ENCODE results near the gene ZNF441.
"Not testable (repeated sequence)": the region's sequence is repeated elsewhere in the genome, so short reads cannot be mapped to it uniquely, and the experiment has no call there.

ZNF441 gene

GRCh38 chr19:11821474-11822109 lies 54.8 kb downstream of the ZNF441 start:
- H3K27ac ChIP-seq (ENCODE audit: low read length), result no peak overlapping the region

GRCh38 chr19:11828957-11829876 lies 62.4 kb downstream of the ZNF441 start:
- H3K9ac ChIP-seq (ENCODE audit: low read depth, low read length); ATAC-seq (ENCODE audit: insufficient read depth, low read depth); H3K4me1 ChIP-seq (ENCODE audit: insufficient read depth, low read length); H3K27ac ChIP-seq (ENCODE audit: low read length); H3K79me2 ChIP-seq (ENCODE audit: insufficient read depth, low read length); H2AFZ ChIP-seq (ENCODE audit: low read depth, low read length); H4K20me1 ChIP-seq (ENCODE audit: insufficient read depth, low read length); H3K4me2 ChIP-seq (ENCODE audit: insufficient read depth, low read length); H3K27me3 ChIP-seq (ENCODE audit: insufficient read depth, low read length, poor library complexity); H3K4me3 ChIP-seq (ENCODE audit: low read depth in 1 of 2, low read length in 2 of 2); DNase-seq: not testable (repeated sequence)
- Histone ChIP-seq H3K9me3 (ENCODE audit: insufficient read depth, low read length, severe bottlenecking) (peaks cover 24% of the 10 kb centered on the region), H3K36me3 (ENCODE audit: insufficient read depth, low read length) (peaks cover 53% of the 10 kb centered on the region)
- TF ChIP-seq CTCF (IDR thresholded peaks at IDR 0.05; ENCODE audit: borderline replicate concordance, extremely low read depth, low read length, poor library complexity, severe bottlenecking), result peak; percentile 38

More at GRCh38 chr19:11821474-11822109, 54.8 kb downstream of the ZNF441 start:
- Histone ChIP-seq H3K79me2 (ENCODE audit: insufficient read depth, low read length) (peaks cover 13% of the 10 kb centered on the region), H3K9me3 (ENCODE audit: insufficient read depth, low read length, severe bottlenecking) (no peaks in the 10 kb centered on the region), H3K9ac (ENCODE audit: low read depth, low read length) (no peak overlapping the region), H4K20me1 (ENCODE audit: insufficient read depth, low read length) (no peaks in the 10 kb centered on the region), H3K4me3 (ENCODE audit: low read depth in 1 of 2, low read length in 2 of 2) (no peak overlapping the region), H3K27me3 (ENCODE audit: insufficient read depth, low read length, poor library complexity) (no peaks in the 10 kb centered on the region), H3K36me3 (ENCODE audit: insufficient read depth, low read length) (peaks cover 3% of the 10 kb centered on the region; the same call in 1 of the 2 replicates), H3K4me1 (ENCODE audit: insufficient read depth, low read length) (no peaks in the 10 kb centered on the region), H2AFZ (ENCODE audit: low read depth, low read length) (no peak overlapping the region), H3K4me2 (ENCODE audit: insufficient read depth, low read length) (no peak overlapping the region)
- no peak for ATAC-seq (ENCODE audit: insufficient read depth, low read depth)
- no peak for DNase-seq
- no peak for TF ChIP-seq CTCF (IDR thresholded peaks at IDR 0.05; ENCODE audit: borderline replicate concordance, extremely low read depth, low read length, poor library complexity, severe bottlenecking)
- TF ChIP-seq EZH2 (IDR thresholded peaks at IDR 0.05; ENCODE audit: borderline replicate concordance, low read depth, low read length, severe bottlenecking), result no peak

DNA sequence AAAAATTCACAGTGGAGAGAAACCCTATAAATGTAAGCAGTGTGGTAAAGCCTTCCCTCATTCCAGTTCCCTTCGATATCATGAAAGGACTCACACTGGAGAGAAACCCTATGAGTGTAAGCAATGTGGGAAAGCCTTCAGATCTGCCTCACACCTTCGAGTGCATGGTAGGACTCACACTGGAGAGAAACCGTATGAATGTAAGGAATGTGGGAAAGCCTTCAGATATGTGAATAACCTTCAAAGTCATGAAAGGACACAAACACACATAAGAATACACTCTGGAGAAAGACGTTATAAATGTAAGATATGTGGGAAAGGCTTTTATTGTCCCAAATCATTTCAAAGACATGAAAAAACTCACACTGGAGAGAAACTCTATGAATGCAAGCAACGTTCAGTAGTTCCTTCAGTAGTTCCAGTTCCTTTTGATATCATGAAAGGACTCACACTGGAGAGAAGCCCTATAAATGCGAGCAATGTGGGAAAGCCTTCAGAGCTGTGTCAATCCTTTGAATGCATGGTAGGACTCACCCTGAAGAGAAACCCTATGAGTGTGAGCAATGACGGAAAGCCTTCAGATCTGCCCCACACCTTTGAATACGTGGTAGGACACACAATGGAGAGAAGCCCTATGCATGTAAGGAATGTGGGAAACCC lies 65.6 kb downstream of the ZNF441 start:
- Histone ChIP-seq H3K79me2 (ENCODE audit: insufficient read depth, low read length) (peaks cover 7% of the 10 kb centered on the region; the same call in 1 of the 2 replicates), H3K4me2 (ENCODE audit: insufficient read depth, low read length) (no peak overlapping the region), H3K9me3 (ENCODE audit: insufficient read depth, low read length, severe bottlenecking) (peaks cover 24% of the 10 kb centered on the region), H3K36me3 (ENCODE audit: insufficient read depth, low read length) (peaks cover 53% of the 10 kb centered on the region), H3K27ac (ENCODE audit: low read length) (no peak overlapping the region), H2AFZ (ENCODE audit: low read depth, low read length) (no peak overlapping the region), H3K4me1 (ENCODE audit: insufficient read depth, low read length) (no peaks in the 10 kb centered on the region), H3K4me3 (ENCODE audit: low read depth in 1 of 2, low read length in 2 of 2) (no peak overlapping the region), H3K9ac (ENCODE audit: low read depth, low read length) (no peak overlapping the region), H3K27me3 (ENCODE audit: insufficient read depth, low read length, poor library complexity) (no peaks in the 10 kb centered on the region), H4K20me1 (ENCODE audit: insufficient read depth, low read length) (no peaks in the 10 kb centered on the region)
- TF ChIP-seq EZH2 (IDR thresholded peaks at IDR 0.05; ENCODE audit: borderline replicate concordance, low read depth, low read length, severe bottlenecking) (no peak), CTCF (IDR thresholded peaks at IDR 0.05; ENCODE audit: borderline replicate concordance, extremely low read depth, low read length, poor library complexity, severe bottlenecking) (no peak)
- ATAC-seq (ENCODE audit: insufficient read depth, low read depth) (no peak), DNase-seq (no peak)

All from DND-41 (cell line).